Measurements from ENCODE around the gene ZNF485.
"Not testable (repeated sequence)": the region's sequence is repeated elsewhere in the genome, so short reads cannot be mapped to it uniquely, and the experiment has no call there.

Gene ZNF485

GRCh38 chr10:43606323-43607198 lies at the start of gene ZNF485:
Gene ZNF485, plus strand, starts transcription at chr10:43606438. Its CDS starts 613 bp downstream, at chr10:43607051.
- peak; percentile 75 for DNase-seq

GRCh38 chr10:43557214-43557613 lies 49.0 kb upstream of the ZNF485 start:
- no peak for DNase-seq

- DNase-seq: no peak
Observed at GRCh38 chr10:43569681-43570080, 36.6 kb upstream of the ZNF485 start.

- no peak for DNase-seq
Observed at GRCh38 chr10:43570971-43571370, 35.3 kb upstream of the ZNF485 start.

GRCh38 chr10:43573250-43574000 lies 32.8 kb upstream of the ZNF485 start:
- no peak for DNase-seq

GRCh38 chr10:43574001-43574892 lies 32.0 kb upstream of the ZNF485 start, which contains the start of gene ZNF239:
Gene ZNF239, minus strand, starts transcription at chr10:43574616. Its CDS starts 16,537 bp downstream, at chr10:43558079.
- peak; percentile 81 for DNase-seq

GRCh38 chr10:43574906-43575305 lies 31.3 kb upstream of the ZNF485 start:
- no peak for DNase-seq

- no peak for DNase-seq
Observed at GRCh38 chr10:43576062-43576461, 30.2 kb upstream of the ZNF485 start.

GRCh38 chr10:43576580-43576979 lies 29.7 kb upstream of the ZNF485 start:
- DNase-seq: no peak

GRCh38 chr10:43584051-43584450 lies 22.2 kb upstream of the ZNF485 start:
- DNase-seq: no peak

- DNase-seq: no peak
Observed at GRCh38 chr10:43585046-43585445, 21.2 kb upstream of the ZNF485 start.

- no peak for DNase-seq
Observed at GRCh38 chr10:43585981-43586729, 20.1 kb upstream of the ZNF485 start.

GRCh38 chr10:43586730-43587115 lies 19.5 kb upstream of the ZNF485 start:
- DNase-seq: not testable (repeated sequence)

- no peak for DNase-seq
Observed at GRCh38 chr10:43591303-43591904, 14.8 kb upstream of the ZNF485 start.

- DNase-seq: peak; percentile 37
Observed at GRCh38 chr10:43594944-43595589, 11.2 kb upstream of the ZNF485 start.

GRCh38 chr10:43595739-43596298 lies 10.4 kb upstream of the ZNF485 start:
- no peak for DNase-seq

GRCh38 chr10:43596546-43596945 lies 9.7 kb upstream of the ZNF485 start:
- no peak for DNase-seq

GRCh38 chr10:43598446-43598845 lies 7.8 kb upstream of the ZNF485 start:
- no peak for DNase-seq

- DNase-seq: no peak
Observed at GRCh38 chr10:43599333-43599732, 6.9 kb upstream of the ZNF485 start.

GRCh38 chr10:43601576-43601975 lies 4.7 kb upstream of the ZNF485 start:
- DNase-seq: not testable (repeated sequence)

GRCh38 chr10:43605850-43606322 lies 352 bp upstream of the ZNF485 start:
- peak; percentile 37 for DNase-seq
